Astrocyte of the cerebellum (primary cell): ENCODE data around the gene FOXJ1.
A peak's percentile ranks its signal among the peaks of the same experiment; 100 is the strongest.

Experiments
- DNase-seq: peaks from one replicate; pipeline ENCODE4 v3.0.0-alpha.2; 2011; ENCODE audit warnings: low read depth
- H3K4me3 ChIP-seq: 2 replicates; pipeline ENCODE4 v1.5.1; 2011; ENCODE audit warnings: mild to moderate bottlenecking, low read depth, low read length, moderate library complexity
- in situ Hi-C: cut with HindIII; loops from 2 replicates; pipeline ENCODE4 v1.10.0; 2017; ENCODE audit warnings: low sequenced_read_pairs
- TF ChIP-seq, protein P1 (sequence below): IDR thresholded peaks from 2 replicates; pipeline ENCODE4 v1.5.1; 2012; ENCODE audit warnings: low read length, low read depth, moderate library complexity, mild to moderate bottlenecking; ENCODE audit errors: missing control alignments

FOXJ1 gene

DNA sequence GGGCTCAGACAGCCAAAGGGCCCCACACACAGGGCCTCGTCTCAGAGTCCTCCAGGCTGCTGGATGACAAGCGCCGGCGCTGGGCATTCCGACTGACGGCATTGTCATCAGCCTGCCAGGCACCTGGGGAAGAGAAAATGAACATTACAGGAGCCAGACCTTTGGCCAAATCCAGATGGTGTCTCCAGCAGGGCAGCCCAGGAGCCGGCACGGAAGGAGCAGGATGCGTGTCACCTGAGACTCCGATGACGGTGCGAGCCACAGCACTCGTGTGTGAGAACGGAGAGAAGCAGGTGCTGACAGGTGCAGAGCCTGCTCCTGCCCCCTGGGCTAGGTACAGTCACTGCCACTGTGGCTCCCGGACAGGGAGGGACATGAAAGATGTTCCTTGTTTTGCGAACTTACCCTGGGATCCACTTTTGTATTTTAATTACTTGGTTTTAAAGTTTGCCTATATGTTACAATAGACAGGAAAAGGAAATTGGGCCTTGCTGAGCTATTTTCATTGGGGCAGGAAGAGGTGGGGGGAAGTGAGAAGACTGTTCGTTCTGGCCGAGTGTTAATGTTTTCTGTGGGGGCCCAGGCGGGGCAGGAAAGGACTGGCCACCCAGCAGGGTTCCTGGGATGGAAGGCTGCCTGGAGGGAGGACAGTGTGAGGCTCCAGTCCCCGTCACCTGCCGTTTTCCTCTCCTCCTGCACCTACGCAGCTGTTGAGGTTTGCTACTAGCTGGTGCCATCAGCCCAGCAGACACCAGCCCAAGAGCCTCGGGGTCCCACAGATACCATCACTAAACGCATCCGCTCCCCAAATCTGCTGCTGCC lies 4.4 kb upstream of the FOXJ1 start:
- no peak for DNase-seq
- H3K4me3 ChIP-seq, result no peak overlapping the region
- in situ Hi-C loops, result no loop called here
- TF ChIP-seq, protein P1, sequence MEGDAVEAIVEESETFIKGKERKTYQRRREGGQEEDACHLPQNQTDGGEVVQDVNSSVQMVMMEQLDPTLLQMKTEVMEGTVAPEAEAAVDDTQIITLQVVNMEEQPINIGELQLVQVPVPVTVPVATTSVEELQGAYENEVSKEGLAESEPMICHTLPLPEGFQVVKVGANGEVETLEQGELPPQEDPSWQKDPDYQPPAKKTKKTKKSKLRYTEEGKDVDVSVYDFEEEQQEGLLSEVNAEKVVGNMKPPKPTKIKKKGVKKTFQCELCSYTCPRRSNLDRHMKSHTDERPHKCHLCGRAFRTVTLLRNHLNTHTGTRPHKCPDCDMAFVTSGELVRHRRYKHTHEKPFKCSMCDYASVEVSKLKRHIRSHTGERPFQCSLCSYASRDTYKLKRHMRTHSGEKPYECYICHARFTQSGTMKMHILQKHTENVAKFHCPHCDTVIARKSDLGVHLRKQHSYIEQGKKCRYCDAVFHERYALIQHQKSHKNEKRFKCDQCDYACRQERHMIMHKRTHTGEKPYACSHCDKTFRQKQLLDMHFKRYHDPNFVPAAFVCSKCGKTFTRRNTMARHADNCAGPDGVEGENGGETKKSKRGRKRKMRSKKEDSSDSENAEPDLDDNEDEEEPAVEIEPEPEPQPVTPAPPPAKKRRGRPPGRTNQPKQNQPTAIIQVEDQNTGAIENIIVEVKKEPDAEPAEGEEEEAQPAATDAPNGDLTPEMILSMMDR, result no peak

DNA sequence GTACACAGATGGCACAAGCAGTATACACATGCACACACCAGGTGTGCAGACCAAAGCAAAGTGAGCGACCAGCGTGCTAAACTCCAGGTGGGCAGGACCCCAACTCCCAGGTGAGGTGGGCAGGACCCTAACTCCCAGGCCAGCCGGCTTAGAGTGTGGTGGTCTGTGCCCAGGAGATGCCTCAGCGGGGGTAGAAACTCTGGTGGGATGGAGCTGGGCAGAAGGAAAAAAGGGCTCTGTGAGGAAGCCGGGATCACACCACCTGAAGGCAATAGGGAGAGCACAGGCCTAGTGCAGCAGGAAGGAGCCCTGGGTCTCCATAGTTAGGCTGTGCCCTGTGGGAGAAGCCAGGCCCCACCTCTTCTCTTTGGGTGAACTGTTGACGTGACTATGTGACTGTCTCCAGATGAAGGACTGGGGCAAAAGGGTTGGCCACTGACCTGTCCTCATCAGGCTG lies 1.6 kb upstream of the FOXJ1 start:
- no peak for DNase-seq
- in situ Hi-C loops, result no loop called here
- no peak overlapping the region for H3K4me3 ChIP-seq
- TF ChIP-seq, protein P1, result no peak

DNA sequence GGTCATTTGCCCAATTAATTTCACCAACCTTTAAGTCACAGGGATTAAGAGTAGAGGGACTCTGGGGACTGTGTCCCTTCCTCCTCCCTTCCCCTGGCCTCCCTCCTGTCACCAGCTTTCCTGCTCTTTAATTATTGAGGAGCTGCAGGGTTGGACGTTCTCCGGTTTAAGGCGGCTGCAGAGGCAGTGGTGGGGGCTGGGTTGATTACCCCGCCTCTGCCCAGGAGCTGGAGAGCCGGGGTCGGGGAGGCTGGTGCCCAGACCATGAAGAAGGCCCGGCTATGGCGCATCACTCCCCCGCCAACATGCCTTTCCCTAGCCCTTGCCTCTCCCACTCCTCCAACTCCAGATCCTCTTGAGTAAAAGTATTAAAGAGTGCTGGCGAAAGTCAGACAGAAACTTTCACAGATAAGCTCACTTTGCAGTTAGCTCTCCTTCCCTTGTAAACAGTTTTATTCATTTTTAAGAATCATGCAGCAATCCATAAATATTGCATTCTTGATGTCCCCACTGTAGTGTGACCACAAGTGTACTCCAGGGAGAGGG lies 1.1 kb upstream of the FOXJ1 start:
- DNase-seq, result no peak
- no peak overlapping the region for H3K4me3 ChIP-seq
- TF ChIP-seq, protein P1, result no peak
- in situ Hi-C loops, result no loop called here

DNA sequence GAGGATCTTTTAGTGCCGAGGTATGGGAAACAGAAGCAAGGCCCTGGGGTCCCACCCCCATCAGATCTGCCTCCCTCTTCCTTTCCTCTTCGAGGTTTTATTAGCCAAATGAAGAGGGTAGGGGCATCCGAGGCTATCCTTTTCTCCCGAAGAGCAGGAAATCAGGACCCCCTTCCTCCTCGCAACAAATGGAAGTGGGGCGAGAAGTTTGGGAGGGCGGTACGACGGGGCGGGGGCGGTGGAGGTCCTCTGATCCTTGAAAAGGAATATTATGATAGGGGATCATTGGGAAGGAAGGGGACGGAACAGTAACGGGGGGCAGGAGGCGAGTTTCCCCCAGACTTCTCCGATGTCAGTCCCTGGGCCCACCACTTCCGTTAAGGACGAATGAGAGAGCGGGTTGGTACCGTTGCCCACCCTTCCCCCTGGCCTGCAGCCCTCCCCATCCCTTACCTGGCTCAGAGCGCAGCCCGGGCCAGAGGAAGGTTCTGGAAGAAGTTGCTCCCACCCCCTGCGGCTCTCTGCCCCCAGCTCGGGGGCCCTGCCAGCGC lies 309 bp downstream of the FOXJ1 start:
- in situ Hi-C loops, result no loop called here
- H3K4me3 ChIP-seq, result peak overlapping the region; percentile 45
- TF ChIP-seq, protein P1, result no peak

DNA sequence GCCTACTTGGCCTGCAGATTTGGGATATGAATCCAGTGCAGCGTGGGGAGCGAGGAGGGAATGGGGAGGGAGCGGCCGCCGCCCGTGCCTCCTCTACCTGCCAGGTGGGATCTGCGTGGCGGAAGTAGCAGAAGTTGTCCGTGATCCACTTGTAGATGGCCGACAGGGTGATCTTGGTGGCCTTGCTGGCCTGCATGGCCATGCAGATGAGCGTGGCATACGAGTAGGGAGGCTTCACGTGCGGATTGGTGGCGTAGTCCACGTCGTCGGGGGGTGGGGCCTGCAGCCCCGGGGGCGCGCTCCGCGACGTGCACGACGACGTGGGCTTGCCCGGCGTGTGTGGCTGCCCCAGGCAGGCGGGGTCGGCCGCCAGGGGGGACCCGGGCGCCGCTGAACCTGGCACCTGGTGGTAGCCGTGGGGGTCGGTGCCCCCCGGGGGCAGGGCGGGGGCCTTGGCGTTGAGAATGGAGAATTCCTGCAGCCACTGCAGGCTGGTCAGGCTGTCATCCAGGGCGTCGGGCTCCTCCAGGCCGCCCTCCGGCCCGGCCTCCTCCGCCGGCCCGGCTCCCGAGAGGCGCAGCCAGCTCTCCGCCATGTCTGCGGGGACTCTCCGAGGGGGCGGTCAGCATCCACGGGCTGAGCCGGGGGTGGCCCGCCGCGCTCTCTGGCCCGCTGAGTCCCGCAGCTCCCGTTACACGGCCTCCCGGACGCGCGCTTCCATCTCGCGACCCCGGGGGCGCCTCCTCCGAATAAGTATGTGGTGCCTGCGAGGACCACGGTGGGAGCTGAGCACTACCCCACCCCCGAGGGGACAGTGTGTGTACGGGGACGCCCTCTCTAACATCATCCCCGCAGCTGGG lies 1.0 kb downstream of the FOXJ1 start:
- TF ChIP-seq, protein P1, result no peak
- H3K4me3 ChIP-seq, result no peak overlapping the region
- in situ Hi-C loops, result no loop called here
- no peak for DNase-seq

More for the DNA sequence above, 309 bp downstream of the FOXJ1 start:
- no peak for DNase-seq
